Neural cell (in vitro differentiated cells): ENCODE data around the gene TOGARAM2. TPM values are rescaled to one million over a fixed set of nuclear protein-coding genes. Genes with fewer than 3 reads are reported as not detected.

Source experiments
- H2AFZ ChIP-seq: fragments of 200-600, 300-800 bp; sonication (generic), shearing (Covaris generic); 2 replicates; pipeline ENCODE4 v1.6.0; 2014; ENCODE audit warnings: low read depth, mild to moderate bottlenecking, antibody characterized with exemption, low read length, moderate library complexity
- H3F3A ChIP-seq: fragments of 200-600 bp; shearing (Covaris generic); 2 replicates; pipeline ENCODE4 v1.6.1; 2016; ENCODE audit warnings: mild to moderate bottlenecking, moderate library complexity, mixed read lengths, antibody characterized with exemption, low read length; ENCODE audit not compliant: insufficient read depth, poor library complexity, severe bottlenecking
- H3K27ac ChIP-seq: fragments of 200-600, 300-800 bp; sonication (generic), shearing (Covaris generic); 2 replicates; pipeline ENCODE4 v1.5.1; 2014; ENCODE audit warnings: mild to moderate bottlenecking, low read length, moderate library complexity
- H3K27me3 ChIP-seq: fragments of 300-800, 200-600 bp; sonication (generic), shearing (Covaris generic); 2 replicates; pipeline ENCODE4 v1.6.0; 2014; ENCODE audit warnings: mild to moderate bottlenecking, low read depth, low read length, moderate library complexity; ENCODE audit not compliant: insufficient read depth
- H3K36me3 ChIP-seq: fragments of 300-800, 200-600 bp; sonication (generic), shearing (Covaris generic); 2 replicates; pipeline ENCODE4 v1.5.1; 2014; ENCODE audit warnings: mild to moderate bottlenecking, antibody characterized with exemption, low read length, moderate library complexity; ENCODE audit not compliant: insufficient read depth
- H3K4me2 ChIP-seq: fragments of 300-800, 200-600 bp; sonication (generic), shearing (Covaris generic); 2 replicates; pipeline ENCODE4 v1.6.0; 2014; ENCODE audit warnings: mild to moderate bottlenecking, low read length
- H3K4me3 ChIP-seq: fragments of 300-800, 200-600 bp; sonication (generic), shearing (Covaris generic); 2 replicates; pipeline ENCODE4 v1.5.1; 2014; ENCODE audit warnings: mild to moderate bottlenecking, low read length, moderate library complexity
- H3K79me2 ChIP-seq: fragments of 200-600 bp; shearing (Covaris generic); replicated peaks from 2 replicates; pipeline ENCODE4 v1.6.0; 2014; ENCODE audit warnings: mild to moderate bottlenecking, low read length, moderate library complexity; ENCODE audit not compliant: insufficient read depth
- H3K9ac ChIP-seq: fragments of 300-800, 200-600 bp; sonication (generic), shearing (Covaris generic); 2 replicates; pipeline ENCODE4 v1.6.1; 2016; ENCODE audit warnings: mild to moderate bottlenecking, low read length, mixed read lengths
- H3K9me2 ChIP-seq: fragments of 200-600 bp; shearing (Covaris generic); 2 replicates; pipeline ENCODE4 v1.6.1; 2016; ENCODE audit warnings: mild to moderate bottlenecking, low read length, mixed read lengths; ENCODE audit not compliant: insufficient read depth
- H3K9me3 ChIP-seq: fragments of 200-600, 300-800 bp; sonication (generic), shearing (Covaris generic); 2 replicates; pipeline ENCODE4 v1.6.1; 2016; ENCODE audit warnings: mild to moderate bottlenecking, mixed run types, low read length, moderate library complexity, mixed read lengths
- H4K20me1 ChIP-seq: fragments of 200-600 bp; shearing (Covaris generic); 2 replicates; pipeline ENCODE4 v1.6.1; 2016; ENCODE audit warnings: mild to moderate bottlenecking, mixed run types; ENCODE audit not compliant: insufficient read depth
- EP300 ChIP-seq: fragments of 450-650 bp; conservative IDR thresholded peaks from 2 replicates; pipeline ENCODE4 v1.6.1; 2014; ENCODE audit warnings: antibody characterized with exemption, mild to moderate bottlenecking, moderate library complexity; ENCODE audit not compliant: poor library complexity, severe bottlenecking
- EZH2 ChIP-seq: fragments of 200-600, 300-800 bp; shearing (Covaris generic), sonication (generic); IDR thresholded peaks from 2 replicates; pipeline ENCODE4 v1.6.1; 2014; ENCODE audit warnings: antibody characterized with exemption, low read length, borderline replicate concordance, mild to moderate bottlenecking; ENCODE audit not compliant: insufficient read depth, poor library complexity, severe bottlenecking
- MXI1 ChIP-seq: fragments of 450-650 bp; conservative IDR thresholded peaks from 2 replicates; pipeline ENCODE4 v1.6.1; 2014; ENCODE audit warnings: antibody characterized with exemption, mild to moderate bottlenecking; ENCODE audit not compliant: poor library complexity, severe bottlenecking
- POLR2AphosphoS5 ChIP-seq: IDR thresholded peaks from 2 replicates; pipeline ENCODE4 v1.6.1; 2012
- RAD21 ChIP-seq: fragments of 450-650 bp; conservative IDR thresholded peaks from 2 replicates; pipeline ENCODE4 v1.6.1; 2014; ENCODE audit warnings: antibody characterized with exemption, mild to moderate bottlenecking, moderate library complexity
- REST ChIP-seq: IDR thresholded peaks from 2 replicates; pipeline ENCODE4 v1.6.1; 2012; ENCODE audit warnings: borderline replicate concordance
- SMC3 ChIP-seq: fragments of 450-650 bp; conservative IDR thresholded peaks from 2 replicates; pipeline ENCODE4 v1.6.1; 2014; ENCODE audit warnings: antibody characterized with exemption, mild to moderate bottlenecking, moderate library complexity; ENCODE audit not compliant: poor library complexity
- TAF1 ChIP-seq: IDR thresholded peaks from 2 replicates; pipeline ENCODE4 v1.6.1; 2012; ENCODE audit warnings: low read depth
- polyA plus RNA-seq: library from polyadenylated mRNA; depleted of rRNA; stranded (reverse); fragments of >200 nt; gene quantifications from 2 replicates; pipeline ENCODE4 v1.2.3, GENCODE V29; 2014
- TF ChIP-seq, protein P1 (sequence below): fragments of 450-650 bp; IDR thresholded peaks from 2 replicates; pipeline ENCODE4 v1.5.1; 2014; ENCODE audit warnings: antibody characterized with exemption, mild to moderate bottlenecking, moderate library complexity; ENCODE audit not compliant: poor library complexity, severe bottlenecking

Gene TOGARAM2
- polyA plus RNA-seq, 1 donor from 2014 or later = 0.10 TPM

DNA sequence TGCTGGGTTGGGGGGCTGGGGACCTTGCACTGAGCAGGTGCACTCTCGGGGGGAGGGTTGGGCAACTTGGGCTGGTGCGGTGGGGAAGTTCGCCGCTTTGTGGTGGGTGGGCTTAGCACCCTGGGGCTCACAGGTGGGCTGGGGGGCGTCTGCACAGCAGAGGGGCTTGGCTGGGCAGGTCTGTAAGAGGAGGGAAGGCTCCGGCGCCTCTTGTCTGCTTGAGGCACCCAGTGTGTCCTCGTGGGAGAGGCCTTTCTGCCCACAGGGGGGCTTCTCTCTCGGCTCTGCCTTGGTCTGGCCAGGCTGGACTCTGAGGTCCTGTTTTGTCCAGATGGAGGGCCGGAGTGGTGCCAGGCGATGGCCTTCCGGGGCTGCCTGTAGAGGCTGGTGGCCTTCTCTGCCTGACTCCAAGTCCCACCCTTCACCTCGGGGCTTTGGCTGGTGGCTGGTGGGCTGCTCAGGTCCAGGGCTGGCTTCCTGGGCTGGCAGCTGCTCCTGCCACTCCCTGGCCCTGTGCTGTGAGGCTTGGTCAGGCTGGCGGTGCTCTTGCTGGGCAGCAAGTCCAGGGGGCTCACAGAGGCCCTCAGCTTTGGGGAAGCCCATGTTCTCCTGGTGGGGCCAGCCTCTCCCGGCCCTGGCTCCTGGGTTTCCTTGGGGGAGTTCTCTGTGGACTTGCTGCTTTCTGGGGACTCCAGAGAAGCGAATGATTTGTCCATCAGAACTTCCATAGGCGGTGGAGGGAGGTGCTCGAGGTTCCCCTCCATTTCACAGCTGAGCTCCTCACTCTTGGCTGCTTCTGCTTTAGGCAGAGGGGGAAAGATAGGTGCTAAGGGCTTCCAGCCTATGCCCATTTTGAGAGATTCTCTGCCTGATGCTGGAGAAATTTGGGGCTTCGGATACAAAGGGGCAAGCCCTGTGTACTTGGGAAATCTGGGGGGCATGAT lies 90.2 kb downstream of the TOGARAM2 start:
- TF ChIP-seq, protein P1, sequence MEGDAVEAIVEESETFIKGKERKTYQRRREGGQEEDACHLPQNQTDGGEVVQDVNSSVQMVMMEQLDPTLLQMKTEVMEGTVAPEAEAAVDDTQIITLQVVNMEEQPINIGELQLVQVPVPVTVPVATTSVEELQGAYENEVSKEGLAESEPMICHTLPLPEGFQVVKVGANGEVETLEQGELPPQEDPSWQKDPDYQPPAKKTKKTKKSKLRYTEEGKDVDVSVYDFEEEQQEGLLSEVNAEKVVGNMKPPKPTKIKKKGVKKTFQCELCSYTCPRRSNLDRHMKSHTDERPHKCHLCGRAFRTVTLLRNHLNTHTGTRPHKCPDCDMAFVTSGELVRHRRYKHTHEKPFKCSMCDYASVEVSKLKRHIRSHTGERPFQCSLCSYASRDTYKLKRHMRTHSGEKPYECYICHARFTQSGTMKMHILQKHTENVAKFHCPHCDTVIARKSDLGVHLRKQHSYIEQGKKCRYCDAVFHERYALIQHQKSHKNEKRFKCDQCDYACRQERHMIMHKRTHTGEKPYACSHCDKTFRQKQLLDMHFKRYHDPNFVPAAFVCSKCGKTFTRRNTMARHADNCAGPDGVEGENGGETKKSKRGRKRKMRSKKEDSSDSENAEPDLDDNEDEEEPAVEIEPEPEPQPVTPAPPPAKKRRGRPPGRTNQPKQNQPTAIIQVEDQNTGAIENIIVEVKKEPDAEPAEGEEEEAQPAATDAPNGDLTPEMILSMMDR = no peak
- TF ChIP-seq EZH2 (no peak), SMC3 (no peak), POLR2AphosphoS5 (no peak), TAF1 (no peak), REST (no peak)
- Histone ChIP-seq H4K20me1 (no peaks in the 10 kb centered on the region), H3K36me3 (no peaks in the 10 kb centered on the region), H3K9me2 (no peaks in the 10 kb centered on the region), H3K79me2 (no peaks in the 10 kb centered on the region), H3K27ac (no peak overlapping the region), H2AFZ (no peak overlapping the region), H3K4me2 (no peak overlapping the region), H3K9ac (no peak overlapping the region), H3K27me3 (no peaks in the 10 kb centered on the region), H3K9me3 (no peaks in the 10 kb centered on the region), H3F3A (no peaks in the 10 kb centered on the region), H3K4me3 (no peak overlapping the region)

DNA sequence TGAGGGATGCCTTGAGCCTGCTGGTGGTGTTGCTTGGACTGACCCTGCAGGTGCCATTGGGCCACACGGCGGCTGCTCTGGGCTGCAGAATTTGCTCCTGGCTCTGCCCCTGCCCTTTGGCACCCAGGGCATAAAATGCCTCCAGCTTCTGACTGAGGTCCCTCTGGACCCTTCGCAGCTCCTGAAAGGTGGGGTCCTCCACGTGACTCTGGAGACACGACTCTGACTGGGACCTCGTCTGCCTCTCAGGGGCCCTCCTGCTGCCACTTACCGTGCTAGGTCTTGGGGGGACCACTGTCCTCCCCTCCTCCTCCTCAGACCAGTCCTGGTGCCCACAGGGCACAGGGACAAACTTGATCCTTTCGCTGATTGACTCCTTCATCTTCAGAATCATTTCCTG lies 91.2 kb downstream of the TOGARAM2 start:
- no peaks in the 10 kb centered on the region for H3K9me2 ChIP-seq
- no peaks in the 10 kb centered on the region for H3K27me3 ChIP-seq
- no peaks in the 10 kb centered on the region for H4K20me1 ChIP-seq
- no peaks in the 10 kb centered on the region for H3F3A ChIP-seq
- H3K27ac ChIP-seq = no peak overlapping the region
- H3K36me3 ChIP-seq = no peaks in the 10 kb centered on the region
- no peak overlapping the region for H3K4me2 ChIP-seq
- no peak overlapping the region for H3K4me3 ChIP-seq
- H3K9ac ChIP-seq = no peak overlapping the region
- H3K9me3 ChIP-seq = no peaks in the 10 kb centered on the region
- H2AFZ ChIP-seq = no peak overlapping the region
- TF ChIP-seq TAF1 = no peak
- no peak for TF ChIP-seq POLR2AphosphoS5
- TF ChIP-seq, protein P1 = no peak
- TF ChIP-seq EP300 = no peak
- no peak for TF ChIP-seq EZH2
- no peak for TF ChIP-seq MXI1
- no peak for TF ChIP-seq SMC3
- no peak for TF ChIP-seq RAD21
- TF ChIP-seq REST = no peak
- no peaks in the 10 kb centered on the region for H3K79me2 ChIP-seq
